Activated CD4-positive, alpha-beta T cell treated with anti-CD3 and anti-CD28 coated beads, Interleukin-2, Interleukin-4, amounts not matched to agents 100 ng/mL and 50 ng/mL, durations not matched to agents 16 hours and 8 hours (primary cell): ENCODE results near the gene ERICH6.

Source experiments
- DNase-seq: peaks from one replicate; pipeline ENCODE4 v3.0.0-alpha.2; 2020; ENCODE audit warnings: low spot score

The ERICH6 gene

DNA sequence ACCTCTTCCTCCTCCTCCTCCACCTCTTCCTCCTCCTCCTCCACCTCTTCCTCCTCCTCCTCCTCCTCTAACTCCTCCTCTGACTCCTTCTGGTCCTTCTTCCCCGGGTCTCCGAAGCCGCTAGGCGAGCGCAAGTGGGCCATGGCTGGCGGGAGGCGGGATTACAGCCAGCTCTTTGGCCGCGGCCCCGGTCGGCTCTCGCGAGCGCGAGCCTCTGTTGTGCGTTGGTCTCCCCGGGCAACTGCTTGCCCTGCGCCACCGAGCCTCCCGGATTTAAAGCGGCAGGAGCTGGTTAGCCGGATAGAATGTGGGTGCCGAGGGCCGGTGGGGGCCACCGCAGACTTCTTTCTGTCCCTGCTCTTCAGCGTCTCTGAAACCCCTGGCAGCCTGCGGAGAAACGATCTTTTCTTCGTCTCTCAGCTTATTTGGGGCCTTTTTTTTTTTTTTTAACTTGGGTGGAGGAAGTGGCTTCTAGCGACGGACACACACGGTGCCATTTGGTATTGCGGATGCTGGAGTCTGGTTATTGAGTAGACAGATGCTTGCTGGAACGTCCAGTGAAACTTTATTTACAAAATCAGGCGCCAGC is at the start of gene ERICH6:
ERICH6 (minus strand) TSS at position 165 of the 589 bp plus-strand sequence; CDS start at position 143, 22 bp downstream.
- peak; percentile 89 for DNase-seq

DNA sequence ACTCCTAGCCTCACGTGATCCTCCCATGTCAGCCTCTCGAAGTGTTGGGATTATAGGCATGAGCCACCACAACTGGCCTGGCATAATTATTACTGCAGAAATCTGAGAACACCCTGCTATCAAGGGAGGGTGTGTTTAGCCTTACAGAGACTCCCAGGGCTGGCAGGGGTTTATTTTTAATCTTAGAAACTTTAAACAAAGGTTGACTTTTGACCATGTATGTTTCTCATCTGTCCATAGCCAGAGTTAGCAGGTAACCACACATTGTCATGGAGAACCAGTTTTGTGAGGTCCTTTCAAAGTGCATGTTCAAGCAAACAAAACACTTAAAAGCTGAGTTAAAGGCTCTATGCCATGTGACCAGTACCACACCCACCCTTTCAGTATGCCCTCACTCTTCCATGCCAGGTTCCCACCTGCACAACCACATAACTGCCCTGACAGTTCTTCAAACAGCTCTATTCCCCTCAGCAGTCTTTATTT is 48.1 kb upstream of the ERICH6 start:
- no peak for DNase-seq

DNA sequence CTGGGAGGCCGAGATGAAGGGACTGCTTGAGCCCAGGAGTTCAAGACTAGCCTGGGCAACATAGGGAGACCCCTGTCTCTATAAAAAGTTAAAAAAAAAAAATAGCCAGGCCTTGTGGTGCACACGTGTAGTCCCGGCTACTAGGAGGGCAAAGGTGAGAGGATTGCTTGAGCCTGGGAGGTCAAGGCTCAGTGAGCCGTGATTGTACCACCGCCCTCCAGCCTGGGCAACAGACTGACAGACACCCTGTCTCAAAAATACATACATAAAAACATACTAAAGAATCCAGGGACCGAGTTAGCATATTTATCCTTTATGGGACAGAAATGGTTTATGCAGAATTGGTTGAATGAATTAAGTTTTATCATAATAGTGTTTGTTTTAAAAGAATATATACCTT is 45.5 kb upstream of the ERICH6 start:
- no peak for DNase-seq

DNA sequence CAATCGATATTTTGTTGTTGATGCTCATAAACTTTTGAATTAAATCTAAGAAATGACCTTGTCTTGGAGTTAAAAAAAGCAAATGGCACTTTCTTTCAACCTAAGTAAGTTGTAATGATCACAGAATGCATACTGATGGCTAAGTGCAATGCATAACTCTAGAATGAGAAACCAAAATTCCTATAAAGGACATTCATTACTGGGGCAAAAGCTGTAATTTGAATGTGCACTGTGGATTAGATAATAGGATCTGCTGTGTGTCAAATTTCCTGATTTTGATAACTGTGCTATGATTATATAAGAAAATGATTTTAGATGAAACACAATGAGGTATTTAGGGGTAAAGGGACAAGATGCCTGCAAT is 44.9 kb upstream of the ERICH6 start:
- DNase-seq, result no peak

DNA sequence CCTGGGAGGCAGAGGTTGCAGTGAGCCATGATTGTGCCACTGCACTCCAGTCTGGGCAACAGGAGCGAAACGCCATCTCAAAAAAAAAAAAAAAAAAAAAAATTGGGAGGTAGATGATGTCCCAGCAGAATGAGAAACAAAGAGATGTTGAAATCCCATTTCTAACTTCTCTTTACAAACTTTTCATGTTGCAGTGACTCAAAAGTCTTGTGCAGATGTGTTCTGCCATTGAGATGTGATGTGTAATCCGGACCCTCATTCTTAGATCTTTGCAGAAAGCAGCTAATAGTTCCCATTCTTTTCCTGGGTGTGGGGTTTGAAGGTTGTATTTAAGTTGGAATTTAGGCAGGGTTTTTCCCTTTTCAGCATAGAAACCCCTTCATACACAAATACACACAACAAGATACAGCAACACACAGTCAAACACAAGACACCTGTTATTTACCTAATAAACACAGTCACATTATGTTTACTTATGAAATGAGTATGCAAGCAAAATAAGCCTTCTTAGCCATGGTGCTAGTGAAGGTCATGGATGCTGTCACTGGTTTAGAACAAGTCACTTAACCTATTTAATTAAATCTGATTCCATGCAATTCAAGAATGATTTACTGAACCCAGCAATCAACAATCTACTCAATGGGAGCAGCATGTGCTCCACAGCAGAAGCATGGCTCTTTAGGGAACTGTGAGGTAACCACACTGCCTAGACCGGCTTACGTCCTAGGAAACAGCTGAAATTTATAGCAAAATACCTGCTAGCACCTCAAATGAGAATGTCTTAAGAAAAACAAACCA is 44.4 kb upstream of the ERICH6 start:
- DNase-seq, result no peak

DNA sequence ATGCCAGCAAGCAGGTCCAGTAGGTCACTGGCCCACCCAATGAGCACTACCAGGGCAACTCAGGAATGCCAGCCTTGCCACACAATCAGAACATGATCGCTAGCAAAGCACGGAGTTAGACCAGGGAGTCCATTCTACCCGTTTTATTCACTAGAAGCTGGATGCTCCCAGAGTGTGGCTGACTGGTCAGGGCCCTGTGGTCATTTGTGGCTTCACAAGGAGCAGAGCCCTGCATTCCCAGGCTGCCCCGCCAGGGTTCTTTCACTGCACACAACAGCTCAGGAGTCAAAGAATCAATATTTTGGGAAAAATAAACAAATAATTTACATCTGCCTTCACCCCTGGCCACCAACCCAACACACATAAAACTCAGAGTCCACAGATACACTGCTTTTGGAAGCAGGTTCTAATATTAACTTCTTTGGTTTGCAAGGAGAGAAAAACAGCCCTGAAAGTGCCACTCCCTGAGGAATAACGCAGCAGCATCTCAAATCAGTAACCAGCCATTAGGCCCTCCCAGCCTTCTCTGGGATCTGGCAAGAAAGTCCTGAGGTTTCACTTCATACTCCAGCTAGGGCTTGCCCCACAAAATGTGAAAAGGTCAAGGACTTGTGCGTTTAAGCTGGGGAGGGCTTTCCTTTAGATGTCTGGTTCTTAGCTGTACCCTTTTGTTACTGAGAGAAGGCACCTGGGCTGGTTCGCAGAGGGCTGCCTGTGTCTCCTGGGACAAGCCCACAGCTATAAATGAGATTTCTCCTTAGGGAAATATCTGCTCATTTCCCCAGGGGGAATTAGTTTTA is 43.3 kb upstream of the ERICH6 start:
- no peak for DNase-seq

DNA sequence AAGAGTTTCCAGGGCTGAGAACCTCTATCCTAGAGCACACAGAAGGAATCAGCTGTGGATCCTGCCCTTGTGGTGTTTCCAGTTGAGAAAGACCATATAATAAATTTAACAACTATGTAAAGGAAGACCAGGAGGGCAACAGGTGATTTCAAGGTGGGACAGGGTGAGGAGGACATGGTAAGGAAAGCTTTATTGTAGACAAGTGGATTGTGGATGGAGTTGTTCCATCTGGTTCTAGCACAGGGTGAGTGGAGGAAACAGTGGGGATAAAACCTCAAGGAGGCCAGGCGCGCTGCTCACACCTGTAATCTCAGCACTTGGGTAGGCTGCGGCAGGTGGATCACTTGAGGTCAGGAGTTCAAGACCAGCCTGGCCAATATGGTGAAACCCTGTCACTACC is 42.1 kb upstream of the ERICH6 start:
- DNase-seq, result no peak

DNA sequence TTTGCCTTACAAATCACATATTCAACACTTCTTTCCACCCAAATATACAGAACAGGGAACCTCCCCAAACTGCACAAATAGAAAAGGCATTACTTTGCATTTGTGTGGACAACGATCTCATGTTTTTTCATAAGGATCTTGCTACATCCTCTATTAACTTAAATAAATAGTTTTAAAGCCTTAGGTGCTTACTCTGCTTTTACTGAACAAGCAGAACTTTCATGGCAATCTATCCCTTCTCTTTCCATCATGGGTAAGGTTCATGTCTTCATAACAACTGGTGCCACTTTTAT is 41.1 kb upstream of the ERICH6 start:
- no peak for DNase-seq

DNA sequence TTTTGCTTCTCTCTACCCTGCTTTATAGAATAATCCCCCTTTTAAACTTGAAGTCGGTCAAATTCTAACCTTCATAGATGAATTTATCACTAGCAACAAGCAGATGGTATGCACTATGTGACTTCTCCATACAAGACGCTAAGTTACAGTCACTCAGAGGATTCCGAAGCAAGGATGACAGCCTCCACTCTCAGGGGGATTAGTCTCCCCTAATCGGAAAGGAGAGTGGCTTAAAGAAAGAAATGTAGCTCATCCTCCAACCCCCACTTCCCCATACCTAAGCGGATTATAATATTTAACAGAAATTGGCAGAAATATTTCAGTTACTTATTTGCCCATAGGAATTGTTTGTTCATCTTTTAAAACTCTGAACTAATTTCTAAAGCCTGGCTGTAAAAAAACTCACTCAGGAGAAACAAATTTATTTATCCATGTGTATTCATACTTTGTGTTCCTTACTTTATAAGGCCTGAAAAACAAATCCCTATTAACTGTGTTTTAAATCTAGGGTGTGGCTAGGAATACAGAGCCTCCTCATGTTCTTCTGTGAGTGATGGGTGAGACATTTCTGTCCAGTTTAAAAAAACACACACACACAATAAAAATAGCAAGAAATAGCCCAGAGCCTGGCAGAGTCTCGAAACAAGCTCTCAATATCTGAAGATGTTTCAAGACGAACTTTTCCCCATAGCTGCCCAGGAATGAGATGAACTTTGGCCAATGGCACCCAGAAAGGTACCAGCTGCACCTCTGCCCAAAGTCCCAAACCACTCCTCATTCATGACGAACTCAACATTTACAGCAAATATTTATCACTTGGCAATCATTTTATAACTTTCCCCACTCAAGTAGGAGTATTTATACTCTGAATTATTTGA is 40.6 kb upstream of the ERICH6 start:
- no peak for DNase-seq

DNA sequence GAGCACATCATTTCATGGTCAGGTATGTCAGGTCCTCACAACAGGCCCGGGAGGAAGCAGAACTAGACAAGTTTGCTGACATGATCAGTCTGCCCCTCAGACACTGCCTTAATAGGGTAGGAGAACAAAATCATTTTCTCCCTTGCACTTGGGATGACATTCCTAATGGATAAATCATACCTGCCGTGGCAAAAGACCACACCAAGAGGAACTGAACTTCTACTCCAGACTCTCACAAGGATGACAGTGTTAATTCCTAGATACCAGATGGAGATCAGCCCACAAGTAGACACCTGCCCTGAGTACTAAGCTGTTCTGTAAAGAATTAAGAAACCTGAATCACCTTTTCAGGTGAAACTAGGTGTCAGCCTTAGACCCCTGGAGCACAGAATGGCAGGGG is 39.8 kb upstream of the ERICH6 start:
- DNase-seq, result no peak

DNA sequence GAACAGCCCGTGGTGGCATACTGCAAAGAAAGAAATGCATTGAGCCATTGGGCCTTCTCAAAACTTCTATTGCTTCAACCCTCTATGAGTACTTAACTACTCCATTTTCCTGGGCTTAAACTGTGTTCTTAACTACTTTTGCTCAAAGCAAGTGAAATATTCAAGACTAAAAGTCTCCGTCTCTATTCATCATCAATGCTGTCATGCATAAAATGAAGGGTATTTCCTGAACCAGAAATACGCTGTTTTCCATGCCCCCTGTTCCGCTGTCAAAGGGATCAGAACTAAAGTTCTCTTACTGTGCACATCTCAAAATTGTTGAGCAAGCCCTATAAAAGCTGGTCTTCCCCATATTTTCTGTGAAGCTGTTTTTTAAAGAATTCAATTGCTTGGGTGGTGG is 39.0 kb upstream of the ERICH6 start:
- no peak for DNase-seq

DNA sequence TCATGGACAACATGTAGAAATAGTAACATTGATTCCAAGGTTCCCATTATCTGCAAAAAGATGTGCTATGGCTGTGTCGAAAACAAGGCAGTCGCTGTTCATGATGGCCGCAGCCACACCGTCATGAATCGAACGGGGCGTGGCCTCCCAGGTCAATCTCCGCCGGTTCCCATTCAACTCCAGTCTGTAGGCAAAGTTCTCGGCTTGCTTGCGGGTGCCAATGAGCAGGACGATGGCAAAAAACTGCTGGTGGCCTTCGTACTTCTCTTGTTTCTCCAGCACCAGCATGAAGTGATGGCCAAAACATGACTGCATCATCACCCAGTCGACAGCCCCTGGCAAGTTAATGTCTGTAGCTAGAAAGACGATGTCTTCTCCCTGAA is 38.4 kb upstream of the ERICH6 start:
- no peak for DNase-seq

DNA sequence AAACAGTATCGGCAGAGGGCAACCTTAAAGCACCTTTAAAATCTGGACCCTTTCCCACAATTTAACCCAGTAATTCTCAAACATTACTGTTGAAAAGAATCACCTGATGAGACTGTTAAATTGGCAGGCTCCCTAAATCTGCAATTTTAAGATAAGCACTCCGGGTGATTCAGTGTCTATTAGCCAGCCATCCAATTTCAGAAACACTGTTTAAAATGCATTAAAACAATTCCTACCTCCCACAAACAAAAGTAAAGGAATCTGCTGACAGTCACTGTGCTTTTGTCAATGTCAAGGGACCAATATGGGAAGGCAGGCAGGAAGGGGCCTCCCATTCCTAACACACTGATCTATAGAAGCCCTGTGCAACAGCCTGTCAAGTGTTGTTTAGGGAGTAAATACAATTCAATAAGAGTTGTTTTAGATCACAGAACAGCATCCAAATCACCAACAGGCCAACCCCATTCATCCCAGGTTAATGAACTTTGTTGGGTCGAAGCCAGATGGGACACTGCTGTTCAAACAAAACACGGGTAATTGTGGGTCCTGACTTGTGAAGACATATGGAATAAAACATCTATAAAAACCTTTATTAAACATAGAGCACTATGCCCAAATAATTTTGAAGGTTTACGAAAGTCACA is 37.9 kb upstream of the ERICH6 start:
- DNase-seq, result no peak

DNA sequence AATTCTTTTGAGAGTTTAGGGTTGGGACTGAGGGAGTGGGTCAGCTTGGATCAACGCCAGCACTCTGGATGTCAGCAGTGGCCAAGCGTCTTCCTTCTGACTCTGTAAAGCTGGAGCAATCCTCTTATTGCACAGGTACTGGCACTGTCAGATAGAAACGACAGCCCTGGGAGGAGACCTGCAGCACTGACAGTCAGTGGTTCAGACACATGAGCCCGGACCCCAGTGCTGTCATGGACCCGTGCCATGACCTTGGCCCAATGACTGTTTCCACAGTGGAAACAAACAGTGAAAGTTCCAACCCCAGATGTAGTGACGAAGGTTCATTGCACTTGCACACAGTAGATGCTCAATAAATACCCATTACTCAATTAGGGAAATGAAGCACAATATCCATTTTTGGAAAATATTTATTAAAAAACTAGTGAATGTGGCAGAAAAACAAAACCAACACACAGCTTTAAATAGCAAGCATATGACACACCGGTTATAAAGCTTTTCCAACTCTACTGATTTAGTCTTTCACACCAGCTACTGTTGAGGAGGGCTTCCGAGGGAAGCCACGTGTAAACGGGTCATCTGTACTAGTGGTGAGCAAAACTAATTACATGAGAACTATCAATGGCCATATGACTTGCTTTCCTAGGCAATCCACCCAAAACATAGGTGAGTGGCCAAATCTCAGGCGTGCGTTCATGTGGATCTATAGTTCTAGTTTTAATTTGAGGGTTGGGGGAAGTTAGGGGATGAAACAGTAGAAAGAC is 37.2 kb upstream of the ERICH6 start:
- DNase-seq, result peak; percentile 43

DNA sequence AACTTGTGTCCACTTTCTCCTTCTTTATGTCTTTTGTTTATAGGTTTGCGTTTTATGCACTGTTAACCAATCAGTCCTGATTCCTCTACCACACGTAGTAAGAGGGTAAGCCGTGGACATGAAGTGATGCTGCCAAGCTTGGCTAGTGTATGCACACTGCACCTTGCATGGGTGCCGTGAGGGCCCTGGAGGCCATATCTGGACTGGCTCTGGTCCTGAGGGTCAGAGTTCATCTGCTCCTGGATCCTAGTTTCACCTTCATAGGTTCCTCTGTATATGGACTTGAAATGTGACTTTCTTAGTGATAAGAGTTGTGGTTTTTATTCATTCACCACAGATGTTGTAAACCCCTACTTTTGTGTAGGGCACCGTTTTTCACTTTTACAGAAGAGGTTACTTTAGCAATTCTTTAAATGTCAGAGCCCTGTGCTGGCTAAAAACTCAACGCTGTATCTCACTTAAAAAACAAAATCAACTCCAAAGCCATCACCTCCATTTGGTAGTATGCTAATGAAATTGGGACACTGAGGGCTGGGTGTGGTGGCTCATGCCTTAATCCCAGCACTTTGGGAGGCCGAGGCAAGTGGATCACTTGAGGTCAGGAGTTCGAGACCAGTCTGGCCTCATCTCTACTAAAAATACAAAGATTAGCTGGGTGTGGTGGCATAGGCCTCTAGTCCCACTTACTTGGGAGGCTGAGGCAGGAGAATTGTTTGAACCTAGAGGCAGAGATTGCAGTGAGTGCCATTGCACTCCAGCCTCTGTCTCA is 36.3 kb upstream of the ERICH6 start:
- peak; percentile 57 for DNase-seq

DNA sequence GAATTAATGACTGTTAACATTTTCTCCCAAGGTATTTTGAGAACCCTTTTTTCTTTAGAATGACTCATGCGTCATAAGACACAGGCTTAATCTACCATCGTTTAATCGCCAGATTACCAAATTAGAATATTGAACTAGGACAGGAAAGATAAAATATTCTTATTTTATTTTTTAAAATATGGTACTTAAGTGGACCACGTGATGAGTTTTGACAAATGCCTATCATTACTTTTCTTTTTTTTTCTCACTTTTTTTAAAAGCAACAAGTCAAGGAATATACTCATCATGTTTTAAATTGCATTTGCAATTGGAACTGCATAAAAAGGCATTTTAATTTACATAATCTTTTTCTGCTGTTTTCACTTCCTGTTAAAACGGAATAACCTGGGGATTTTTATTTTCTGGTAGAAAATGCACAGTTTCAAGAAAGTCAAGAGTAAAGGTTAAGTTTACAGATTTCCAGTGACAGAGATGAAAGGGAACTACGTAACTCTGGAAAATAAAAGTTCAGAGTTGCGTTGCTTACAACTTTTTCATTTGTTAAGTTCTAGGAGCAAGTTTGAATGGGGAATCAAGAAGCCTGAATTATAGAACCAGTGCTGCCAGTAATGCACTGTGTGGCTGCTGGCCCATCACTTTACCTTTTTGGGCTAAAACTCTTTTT is 35.6 kb upstream of the ERICH6 start:
- DNase-seq, result no peak

DNA sequence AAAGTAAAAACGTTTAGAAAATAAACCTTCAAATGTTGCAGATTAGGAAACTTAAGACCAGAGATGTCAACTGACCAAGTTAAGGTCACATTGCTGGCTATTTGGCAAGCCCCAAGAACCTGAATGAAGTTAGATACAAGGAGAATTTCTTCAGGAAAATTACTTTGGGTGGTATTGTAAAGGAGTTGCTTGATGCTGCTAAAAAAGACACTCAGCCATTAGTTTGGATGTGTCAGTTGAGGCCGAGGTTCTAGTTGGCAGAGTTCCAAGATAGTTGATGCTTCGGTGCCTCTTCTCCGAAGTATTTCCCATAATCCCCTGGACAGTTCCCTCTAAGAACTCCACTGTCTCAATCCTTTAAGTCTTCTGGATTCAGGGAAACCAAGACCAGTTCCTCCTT is 35.0 kb upstream of the ERICH6 start:
- no peak for DNase-seq

DNA sequence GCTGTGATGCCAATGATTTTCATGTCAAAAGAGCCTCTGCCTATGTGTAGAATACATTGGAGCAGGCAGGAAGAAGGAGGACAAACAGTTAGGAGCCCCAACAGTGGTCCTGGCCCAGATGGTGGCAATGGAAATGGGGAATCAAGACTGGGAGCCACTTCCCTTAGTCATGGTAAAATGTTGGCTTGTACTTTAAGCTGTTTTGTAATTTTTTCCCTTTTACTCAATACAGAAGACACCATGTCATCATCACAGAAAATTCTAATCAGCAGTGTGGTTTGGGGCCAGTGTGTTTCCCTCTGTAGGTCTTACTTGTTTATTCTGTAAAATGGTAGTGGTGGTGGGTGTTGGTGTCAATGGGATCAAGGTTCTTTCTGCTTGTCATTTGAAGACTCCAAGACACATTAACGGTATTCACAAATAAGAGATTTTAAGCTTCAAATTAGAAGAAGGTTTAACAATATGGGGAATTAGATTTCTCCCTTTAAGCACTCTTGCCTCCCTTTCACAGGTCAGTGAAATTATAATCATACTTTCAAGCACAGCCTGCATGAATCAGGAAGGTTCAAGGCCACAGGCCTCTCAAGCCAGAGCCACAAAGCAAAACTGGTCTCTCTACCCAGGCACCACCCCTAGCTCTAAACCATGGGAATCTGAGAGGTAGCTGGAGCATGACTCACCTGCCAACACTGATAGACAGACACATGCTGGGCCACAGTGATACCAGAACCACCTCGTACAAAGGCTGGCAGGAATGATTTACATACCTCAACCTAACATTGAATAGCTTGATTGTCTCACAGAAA is 34.4 kb upstream of the ERICH6 start:
- DNase-seq, result peak; percentile 69
